M059J (cell line): ENCODE data around the gene CLTRN. TPM values are rescaled to one million over a fixed set of nuclear protein-coding genes. Genes with fewer than 3 reads are reported as not detected.
A peak's percentile ranks its signal among the peaks of the same experiment; 100 is the strongest.
"Not testable (repeated sequence)": the region's sequence is repeated elsewhere in the genome, so short reads cannot be mapped to it uniquely, and the experiment has no call there.

Source experiments
- DNase-seq: peaks from one replicate; pipeline ENCODE4 v3.0.0-alpha.2; 2012; ENCODE audit warnings: low read depth
- total RNA-seq: library from RNA; depleted of rRNA; stranded (reverse); fragments of >200 nt; shearing (Covaris generic); gene quantifications from 2 replicates; pipeline ENCODE4 v1.2.3, GENCODE V29; 2014; rRNA removed

Gene CLTRN, protein sequence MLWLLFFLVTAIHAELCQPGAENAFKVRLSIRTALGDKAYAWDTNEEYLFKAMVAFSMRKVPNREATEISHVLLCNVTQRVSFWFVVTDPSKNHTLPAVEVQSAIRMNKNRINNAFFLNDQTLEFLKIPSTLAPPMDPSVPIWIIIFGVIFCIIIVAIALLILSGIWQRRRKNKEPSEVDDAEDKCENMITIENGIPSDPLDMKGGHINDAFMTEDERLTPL
- total RNA-seq, result 2.8 and 4.4 TPM in 2 replicates

DNA sequence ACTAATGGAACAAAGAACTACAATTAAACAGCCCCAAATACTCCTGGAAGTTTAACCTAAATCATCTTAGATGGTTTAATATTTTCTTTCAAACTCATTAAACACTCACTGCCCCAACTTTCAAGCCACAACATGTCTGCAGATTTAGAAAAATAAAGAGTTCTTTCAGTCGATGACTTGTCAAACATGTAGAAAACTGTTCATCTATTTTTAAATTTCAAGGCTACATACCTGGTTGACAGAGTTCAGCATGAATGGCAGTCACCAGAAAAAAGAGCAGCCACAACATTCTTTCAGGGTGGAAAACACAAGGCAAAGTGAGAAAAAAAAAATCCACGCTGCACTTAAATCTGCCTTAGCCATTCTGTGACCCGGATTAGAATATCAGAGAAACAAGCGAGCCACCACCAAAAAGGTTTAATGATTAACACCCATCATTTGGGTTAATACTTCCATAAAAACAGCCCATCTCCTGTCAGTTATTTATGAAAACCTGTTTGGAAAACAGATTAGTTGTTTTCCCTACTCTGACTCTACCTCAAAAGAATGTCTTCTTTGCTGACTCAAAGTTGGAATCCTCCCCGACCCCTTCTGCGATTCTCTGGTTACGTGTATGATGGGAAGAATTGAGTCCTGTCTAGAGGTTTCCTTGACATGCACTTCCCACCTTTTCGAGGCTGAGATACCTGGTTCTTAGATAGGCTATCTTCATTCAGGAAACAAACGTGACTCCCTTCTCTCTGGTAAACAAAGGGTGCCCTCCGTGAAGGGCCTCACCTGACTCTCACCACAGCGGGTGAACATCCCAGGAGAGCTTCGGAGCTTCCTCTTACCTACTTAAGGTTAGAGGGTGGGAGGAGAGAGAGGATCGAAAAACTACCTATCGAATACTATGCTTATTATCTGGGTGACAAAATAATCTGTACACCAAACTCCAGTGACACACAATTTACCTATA lies at the start of gene CLTRN:
CLTRN (minus strand) TSS at position 319 of the 958 bp plus-strand sequence; CDS start at position 289, 30 bp downstream.
- DNase-seq, result peak; percentile 54

DNA sequence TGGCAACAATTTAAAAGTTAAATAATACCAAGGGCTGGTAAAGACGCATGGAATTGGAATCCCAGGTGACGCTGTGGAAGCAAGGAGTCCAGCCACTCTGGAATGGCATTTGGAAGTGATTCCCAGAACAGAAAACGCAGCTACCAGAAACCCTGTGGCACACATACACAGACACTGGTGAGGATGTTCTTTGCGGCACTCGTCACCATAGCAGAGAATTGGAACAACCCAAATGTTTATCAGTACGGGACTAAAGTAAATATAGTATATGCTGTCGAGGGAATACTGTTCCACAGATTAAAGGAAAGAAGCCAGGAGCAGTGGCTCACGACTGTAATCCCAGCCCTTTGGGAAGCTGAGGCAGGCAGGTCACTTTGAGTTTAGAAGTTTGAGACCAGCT lies 39.7 kb upstream of the CLTRN start:
- DNase-seq, result not testable (repeated sequence)

DNA sequence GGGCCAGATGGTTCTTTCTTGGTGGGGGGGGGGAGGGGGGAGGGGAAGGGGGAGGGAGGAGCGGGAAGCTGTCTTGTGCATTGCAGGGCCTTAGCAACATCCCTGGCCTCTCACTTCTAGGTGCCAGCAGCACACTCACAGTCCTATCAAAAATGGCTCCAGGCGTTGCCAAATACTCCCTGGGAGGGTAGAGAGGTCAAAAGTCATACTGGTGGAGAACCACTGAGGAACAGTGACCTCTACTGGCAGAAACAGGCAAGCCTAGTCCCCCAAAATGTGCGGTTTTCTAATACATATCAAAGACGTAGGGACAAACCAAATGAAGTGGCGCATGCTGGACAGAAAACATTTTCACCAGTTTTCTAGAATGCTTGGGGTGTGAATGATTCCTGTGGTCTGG lies 39.2 kb upstream of the CLTRN start:
- DNase-seq, result not testable (repeated sequence)

DNA sequence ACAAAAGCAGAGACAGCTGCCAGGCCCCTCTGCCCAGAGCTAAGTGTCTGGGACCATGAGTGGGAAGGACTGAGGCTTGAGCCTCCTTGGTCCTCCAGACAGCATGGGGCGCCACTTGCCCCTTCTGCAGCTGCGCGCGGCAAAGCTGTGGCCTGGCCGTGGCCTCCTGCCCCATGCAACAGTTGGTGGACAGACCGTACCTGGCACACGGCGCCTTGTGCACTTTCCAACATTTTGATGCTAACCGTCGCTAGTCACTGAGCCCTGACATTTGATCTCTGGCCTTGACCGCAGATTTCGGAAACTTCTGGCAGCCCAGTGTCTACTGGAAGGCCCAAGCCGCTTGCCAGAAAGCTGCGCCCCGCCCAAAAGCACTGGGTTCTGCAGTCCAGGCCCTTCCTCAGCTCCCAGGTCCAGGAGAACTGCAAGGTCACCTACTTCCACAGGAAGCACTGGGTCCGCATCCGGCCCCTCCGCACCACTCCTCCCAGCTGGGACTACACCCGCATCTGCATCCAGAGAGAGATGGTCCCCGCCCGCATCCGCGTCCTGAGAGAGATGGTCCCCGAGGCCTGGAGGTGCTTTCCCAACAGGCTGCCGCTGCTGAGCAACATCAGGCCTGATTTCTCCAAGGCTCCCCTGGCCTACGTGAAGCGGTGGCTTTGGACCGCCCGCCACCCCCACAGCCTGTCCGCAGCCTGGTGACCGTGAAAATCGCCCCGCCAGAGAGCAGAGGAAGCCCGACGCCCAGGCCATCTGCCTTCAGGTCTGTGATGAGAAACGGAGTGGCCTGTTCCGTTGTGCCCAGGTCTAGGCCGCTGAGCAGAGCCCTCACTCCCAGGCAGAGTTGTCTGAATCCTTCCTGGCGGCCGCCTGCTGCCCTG lies 38.1 kb upstream of the CLTRN start:
- DNase-seq, result no peak

DNA sequence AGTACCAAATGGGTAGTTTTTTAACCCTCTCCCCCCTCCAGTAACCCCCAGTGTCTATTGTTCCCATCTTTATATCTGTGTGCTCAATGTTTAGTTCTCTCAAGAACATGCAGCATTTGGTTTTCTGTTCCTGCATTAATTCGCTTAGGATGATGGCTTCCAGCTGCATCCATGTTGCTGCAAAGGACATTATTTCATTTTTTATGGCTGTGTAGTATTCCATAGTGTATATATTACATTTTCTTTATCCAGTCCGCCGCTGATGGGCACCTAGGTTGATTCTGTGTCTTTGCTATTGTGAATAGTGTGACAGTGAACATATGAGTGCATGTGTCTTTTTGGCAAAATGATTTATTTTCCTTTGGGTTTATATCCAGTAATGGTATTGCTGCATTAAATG lies 31.9 kb upstream of the CLTRN start:
- no peak for DNase-seq

DNA sequence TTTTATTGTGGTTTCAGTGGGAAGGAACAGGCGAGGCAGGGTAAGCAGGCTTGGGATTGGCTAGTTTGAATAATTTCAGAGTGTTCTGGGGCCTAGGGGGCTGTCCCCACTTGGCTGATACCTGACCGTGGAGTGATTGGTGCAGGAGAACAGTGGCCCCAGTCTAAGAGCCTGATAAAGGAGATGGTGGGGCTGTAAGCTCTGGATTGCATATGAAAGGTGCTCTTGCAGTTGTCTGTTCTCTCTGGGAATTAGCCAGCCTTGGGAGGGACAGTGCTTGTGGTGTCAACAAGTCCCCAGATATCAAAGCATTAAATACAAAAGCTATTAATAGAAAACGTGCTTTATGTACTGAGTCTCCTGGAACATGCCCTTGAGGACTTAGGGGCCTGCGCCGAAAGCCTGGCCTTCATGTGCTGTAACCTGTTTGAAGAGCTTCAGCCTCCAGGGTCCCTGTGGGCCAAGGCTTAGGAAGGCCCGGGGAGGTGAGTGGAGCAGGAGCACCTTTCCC lies 30.4 kb upstream of the CLTRN start:
- DNase-seq, result no peak

DNA sequence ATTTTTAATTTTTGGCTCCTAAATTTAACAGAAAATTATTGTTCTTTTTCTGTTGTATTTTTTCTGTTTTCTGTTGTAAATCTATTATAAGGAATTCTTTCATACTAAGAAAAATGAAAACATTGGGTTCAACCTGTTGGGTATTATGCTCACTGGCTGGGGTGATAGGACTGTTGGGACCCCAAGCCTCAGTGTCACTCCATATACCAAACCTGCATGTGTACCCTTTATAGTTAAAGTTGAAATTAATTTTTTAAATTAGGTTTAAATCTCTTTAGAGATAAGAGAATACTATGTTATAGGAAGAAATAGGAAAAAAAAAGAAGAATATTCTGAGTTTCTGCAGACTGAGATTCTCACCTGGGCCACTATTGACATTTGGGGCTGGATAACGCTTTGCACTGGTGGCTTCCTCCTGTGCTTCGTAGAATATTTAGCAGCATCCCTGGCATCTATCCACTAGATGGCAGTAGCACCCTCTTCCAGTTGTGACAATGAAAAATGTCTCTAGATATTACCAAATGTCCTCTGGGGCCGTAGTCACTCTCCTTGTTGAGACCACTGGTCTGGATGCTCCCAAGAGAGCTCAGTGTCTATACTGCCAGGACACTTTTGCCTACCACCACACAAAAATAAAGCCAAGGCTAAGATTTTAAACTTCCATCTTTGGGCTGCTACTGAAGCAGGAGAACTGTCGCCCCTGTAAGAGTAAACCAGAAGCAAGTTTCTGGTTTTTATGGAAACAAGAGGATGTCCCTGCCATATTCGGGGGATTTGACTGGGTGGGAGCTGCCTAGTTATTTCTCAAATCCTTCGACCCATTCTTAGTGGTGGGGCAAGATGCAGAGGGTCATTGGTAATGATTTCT lies 22.4 kb upstream of the CLTRN start:
- peak; percentile 67 for DNase-seq

DNA sequence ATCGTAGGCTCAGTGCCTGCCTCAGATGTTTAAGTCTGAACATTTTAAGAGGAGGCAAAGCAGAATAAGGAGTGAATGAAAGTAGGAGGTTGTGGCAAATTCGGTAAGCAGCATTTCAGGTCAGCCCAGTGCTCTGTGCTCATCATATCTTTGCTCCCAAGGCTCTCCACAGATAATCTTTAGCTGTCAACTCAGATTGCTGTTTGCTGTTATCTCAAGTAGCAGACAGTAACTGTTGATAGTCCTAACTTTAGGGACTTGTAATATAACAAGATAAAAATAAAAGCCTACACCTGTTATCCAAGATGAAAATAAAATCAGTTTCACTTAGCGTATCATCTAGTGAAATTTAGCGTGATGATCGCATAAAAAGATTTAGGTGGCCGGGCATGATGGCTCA lies 18.6 kb upstream of the CLTRN start:
- DNase-seq, result no peak

DNA sequence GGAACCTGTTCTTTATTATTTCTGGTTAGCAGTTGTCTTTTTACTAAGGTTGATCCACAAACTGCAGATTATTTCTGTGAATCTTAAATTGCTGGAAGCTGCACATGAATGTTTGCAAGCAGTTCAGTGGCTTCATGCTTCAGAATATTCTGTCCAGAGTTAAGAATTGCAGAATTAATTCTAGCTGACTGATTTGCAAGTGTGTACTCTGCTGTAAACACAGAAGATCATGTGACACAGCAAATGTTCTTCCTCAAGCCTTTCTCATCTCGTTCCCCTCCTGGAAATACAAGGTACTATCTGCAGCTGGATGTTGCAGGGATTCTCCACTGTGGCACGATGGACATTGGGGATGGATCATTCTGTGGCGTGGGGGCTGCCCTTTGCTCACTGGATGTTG lies 16.8 kb upstream of the CLTRN start:
- DNase-seq, result no peak

DNA sequence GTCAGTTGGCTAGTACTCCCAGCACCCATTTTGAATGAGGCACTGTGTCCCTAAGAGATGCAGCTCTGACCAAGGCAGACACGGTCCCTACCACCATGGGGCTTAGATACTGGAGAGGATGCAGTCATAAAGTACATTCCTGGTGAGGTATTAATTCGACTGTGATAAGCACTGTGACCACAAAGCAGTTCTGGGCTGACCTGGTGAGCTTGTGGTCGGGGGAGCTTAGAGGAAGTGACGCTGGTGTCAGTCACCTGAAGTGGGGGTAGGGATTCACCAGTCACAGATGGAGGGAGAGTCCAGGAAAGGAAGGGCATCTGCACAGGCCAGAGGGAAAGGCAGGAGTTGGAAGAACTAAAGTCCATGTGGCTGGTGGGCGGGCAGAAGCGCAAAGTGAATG lies 15.8 kb upstream of the CLTRN start:
- DNase-seq, result peak; percentile 92

DNA sequence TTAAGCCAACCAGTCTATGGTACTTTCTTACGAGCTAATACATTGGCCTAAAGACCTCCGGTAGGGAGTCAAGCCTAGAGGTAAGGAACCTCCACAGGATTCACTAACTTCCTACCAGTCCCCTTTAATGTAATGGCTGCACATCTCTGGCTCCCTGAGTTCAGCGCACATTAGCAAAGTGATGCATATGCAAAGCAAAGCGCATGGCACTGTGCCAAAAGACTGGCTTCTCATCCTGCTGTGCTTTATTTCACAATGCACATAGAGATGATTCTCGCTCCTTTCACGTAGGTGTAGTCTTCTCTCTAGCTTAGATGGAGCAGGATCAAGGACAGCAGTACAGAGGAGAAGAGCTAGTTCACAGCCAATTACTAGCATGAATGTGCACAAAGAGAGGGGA lies 14.6 kb upstream of the CLTRN start:
- DNase-seq, result no peak

DNA sequence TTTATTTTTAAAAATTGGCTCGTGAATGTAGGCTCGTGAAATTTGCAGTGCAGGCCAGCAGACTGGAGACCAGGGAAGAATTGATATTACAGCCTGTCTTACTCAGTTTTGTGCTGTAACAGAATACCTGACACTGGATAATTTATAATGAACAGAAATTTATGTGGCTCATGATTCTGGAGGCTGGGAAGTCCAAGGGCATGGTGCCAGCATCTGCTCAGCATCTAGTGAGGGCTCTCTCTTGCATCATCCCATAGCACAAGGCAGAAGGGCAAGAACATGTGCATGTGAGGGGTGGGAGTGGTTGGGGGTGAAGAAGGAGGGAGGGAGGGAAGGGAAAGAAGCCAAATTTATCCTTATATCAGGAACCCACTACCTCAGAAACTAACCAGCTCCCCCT lies 13.7 kb upstream of the CLTRN start:
- DNase-seq, result no peak

DNA sequence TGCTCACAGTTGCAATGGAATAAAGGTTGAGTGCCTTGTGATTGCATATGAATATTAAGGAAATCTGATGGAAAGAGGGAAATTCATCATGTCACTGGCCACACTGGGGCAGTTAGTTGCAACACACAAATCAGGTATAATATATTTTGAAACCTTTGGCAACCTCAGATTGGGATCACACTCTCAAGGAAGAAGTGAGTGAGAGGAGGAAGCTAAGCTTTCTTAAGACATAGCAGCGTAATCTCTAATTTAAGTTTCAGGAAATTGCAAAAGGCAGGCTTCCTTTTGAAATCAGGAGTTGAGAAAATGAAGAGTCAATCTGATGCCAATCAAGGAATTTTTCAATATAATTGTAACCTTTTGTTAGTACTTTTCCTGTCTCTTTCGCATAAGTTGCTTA lies 12.3 kb upstream of the CLTRN start:
- DNase-seq, result no peak

DNA sequence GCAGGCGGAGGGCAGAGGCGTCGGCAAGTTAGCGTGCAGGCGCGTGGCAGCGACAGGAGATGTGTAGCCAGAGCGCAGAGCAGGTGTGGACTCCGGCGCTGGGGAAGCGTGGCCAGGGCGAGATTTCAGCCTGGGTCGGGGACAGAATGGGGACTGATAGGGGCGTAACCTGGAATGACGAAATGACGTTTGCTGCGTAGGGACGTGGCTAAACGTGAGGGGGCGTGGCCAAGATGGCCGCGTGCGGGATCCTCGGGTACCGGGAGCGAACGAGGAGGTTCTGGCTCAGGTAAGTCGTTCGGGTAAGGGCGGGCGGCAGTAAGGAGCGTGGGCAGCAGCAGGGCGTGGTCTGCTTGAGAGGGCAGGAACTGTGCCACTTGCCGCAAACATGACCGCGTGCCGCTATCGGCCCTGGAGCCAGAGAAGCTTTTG lies 10.9 kb upstream of the CLTRN start:
- DNase-seq, result peak; percentile 75

DNA sequence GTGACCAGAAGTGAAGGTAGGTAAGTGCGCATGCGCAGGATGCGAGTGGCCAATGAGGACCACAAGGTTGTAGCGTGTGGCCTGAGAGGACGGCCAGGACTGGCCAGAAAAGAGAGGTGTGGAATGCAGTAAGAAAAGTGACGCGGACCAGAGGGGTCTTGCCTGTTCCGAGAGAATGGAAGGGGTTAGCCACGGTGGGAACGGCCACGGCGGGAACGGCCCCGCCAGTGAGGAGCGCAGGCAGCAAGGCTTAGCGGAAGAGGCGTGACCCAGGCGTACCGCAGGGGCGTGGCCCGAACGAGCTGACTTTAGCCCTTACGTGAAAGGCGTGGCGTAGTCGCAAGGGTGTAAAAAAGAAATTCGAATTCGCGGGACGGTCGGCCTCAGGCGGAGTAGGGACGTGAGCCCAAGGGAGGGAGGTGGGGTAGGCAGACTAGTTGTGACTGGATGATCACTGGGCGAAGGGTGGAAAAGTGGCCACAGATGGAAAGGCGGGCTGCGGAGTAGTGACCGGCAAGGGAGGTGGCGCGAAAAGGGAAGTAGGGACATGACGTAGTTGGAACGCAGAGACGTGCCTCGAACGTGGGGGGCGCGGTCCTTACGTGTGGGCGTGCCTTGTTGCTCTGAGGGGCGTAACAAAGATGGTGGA lies 10.4 kb upstream of the CLTRN start:
- DNase-seq, result peak; percentile 95

DNA sequence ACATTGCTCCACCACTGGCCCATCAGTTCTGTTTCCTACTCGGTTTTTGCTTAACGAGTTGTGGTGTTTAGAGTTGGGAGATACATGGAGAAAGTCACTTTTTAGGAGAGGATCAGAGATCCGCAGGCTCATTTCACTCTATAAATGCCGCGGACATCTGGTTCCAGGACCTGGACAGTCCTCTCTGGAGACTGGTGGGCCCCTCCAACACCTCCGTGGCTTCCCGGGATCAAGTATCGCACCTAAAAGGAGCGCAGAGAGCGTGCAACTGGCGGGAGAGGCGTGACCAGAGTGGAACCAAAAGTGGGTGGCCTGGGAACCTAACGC lies 9.9 kb upstream of the CLTRN start:
- DNase-seq, result no peak

DNA sequence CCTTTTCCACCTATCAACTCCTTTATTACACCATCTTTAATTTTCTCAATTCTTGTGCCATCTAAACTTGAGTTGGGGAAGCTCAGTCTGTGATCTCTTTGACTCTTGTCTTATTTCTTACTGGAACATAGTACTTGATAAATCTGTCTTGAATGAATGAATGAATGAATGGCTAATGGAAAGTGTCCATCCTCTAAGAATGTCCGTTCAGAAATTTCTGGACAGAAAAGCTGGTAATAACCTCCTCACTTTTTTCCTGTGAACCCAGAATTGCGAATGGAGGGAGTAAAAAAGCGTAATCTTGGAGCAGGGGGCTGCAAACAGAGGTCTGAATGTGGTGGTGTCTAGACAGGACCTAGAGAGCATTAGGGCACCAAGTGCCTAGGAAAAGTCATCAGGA lies 9.4 kb upstream of the CLTRN start:
- DNase-seq, result no peak

DNA sequence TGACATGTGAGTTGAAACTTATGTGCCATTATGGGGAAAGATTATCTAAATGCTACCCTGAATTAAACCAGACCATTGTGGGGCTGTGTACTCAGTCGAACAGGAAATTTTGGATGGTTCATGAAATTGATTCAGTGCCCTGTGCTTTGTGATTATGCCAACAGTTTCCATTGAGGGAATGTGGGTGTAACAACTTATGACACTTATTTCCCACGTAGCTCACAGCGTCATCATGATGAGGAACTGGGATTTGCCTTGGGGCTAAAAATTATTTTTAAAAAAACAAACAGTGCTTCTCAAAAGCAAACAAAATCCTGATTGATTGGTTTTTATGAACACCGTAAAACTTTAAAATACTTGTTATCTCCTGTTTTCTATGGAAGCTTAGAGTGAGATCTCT lies 8.3 kb upstream of the CLTRN start:
- no peak for DNase-seq

DNA sequence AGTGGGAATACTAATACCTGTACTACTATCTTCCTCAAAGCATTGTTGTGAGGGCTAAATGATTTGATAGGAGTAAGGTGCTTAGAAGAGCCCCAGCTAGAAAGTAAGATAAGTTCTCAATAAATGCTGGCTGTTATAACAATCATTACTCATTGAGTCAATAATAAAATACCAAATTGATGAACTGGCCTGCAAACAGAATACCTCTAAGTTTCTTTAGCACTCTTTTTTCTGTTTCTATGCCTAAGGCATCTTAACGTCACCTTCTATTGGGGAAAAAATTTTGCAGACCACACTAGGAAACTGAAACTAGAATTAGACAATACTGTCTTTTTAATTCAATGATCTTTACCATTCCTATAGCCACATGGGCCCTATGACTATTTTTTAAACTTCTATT lies 1.2 kb downstream of the CLTRN start:
- no peak for DNase-seq

DNA sequence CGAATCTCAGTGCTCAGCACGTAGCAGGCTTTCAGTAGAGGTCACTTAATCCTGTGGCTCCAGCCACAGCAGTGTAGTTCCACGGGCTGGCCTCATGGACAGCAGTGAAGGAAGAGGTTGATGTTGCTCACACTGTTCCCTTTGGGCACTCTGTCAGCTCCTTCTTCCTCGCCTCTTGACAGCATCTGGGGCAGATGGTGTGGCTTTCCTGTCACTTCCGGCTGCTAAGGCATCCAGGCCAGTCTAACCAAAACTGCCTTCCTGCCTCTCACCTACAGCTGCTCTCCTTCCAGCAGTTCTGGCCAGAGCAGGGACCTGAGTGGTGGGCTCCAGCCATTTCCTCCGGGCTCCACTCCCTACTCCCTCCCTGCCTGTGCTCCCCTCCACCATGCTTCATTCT lies 9.8 kb downstream of the CLTRN start:
- not testable (repeated sequence) for DNase-seq

DNA sequence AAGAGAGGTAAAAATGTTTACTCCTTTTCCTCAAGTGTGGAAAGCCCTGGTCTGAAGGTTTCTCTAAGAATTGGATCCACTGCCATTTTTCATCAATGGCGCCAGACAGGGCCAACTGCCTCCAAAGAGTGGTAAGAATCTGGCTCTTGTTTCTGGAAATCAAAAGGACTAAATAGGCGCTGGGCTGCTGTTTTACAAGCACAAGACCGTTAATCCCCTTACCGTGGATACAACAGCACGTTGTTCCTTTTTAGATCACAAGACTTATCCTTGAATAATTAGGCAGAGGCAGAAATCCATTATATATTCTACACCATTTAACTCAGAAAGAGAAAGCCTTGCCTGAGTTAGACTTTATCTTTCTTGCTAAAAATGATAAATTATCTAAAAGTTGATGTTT lies 10.6 kb downstream of the CLTRN start:
- DNase-seq, result no peak
